Activated B cell treated with CpG ODN at 0.5 μM for 24 hours (primary cell): ENCODE data around the gene INCA1. TPM values are rescaled to one million over a fixed set of nuclear protein-coding genes. Genes with fewer than 3 reads are reported as not detected.
A peak's percentile ranks its signal among the peaks of the same experiment; 100 is the strongest.

Experiments used
- ATAC-seq: fragments of 200-7000 bp; cut with Tn5 transposase; one replicate; pipeline ENCODE4 v1.10.0; 2021; ENCODE audit warnings: low read depth, mild to moderate bottlenecking, moderate library complexity
- CTCF ChIA-PET: fragments of 350-600 bp; sonication (Branson Sonifier 250); formaldehyde crosslinking; loops from one replicate; lab custom pipeline; 2021; ENCODE audit warnings: antibody characterized with exemption; lab: Charles Lee
- POLR2A ChIA-PET: fragments of 350-600 bp; sonication (Branson Sonifier 250); formaldehyde crosslinking; loops from one replicate; lab custom pipeline; 2021; ENCODE audit warnings: antibody characterized with exemption; lab: Charles Lee
- DNase-seq: peaks from one replicate; pipeline ENCODE4 v3.0.0; 2022
- H3K27ac Mint-ChIP-seq: one replicate; pipeline ENCODE4 v1.8.0; 2020; ENCODE audit warnings: mixed read lengths
- H3K27me3 Mint-ChIP-seq: one replicate; pipeline ENCODE4 v1.8.0; 2021; ENCODE audit warnings: mixed read lengths
- H3K36me3 Mint-ChIP-seq: one replicate; pipeline ENCODE4 v1.8.0; 2021; ENCODE audit warnings: low read depth, mixed read lengths
- H3K4me1 Mint-ChIP-seq: one replicate; pipeline ENCODE4 v1.8.0; 2021; ENCODE audit warnings: mixed read lengths
- H3K4me3 Mint-ChIP-seq: one replicate; pipeline ENCODE4 v1.8.0; 2020; ENCODE audit warnings: mild to moderate bottlenecking, mixed read lengths
- H3K9me3 Mint-ChIP-seq: one replicate; pipeline ENCODE4 v1.8.0; 2020; ENCODE audit warnings: mixed read lengths
- intact Hi-C: fragments of 100-400 bp; cut with micrococcal nuclease; formaldehyde crosslinking; loops from one replicate; pipeline ENCODE4 v1.15.1; 2024
- total RNA-seq: library from RNA; stranded (reverse); gene quantifications from 2 replicates; pipeline ENCODE4 v1.2.3, GENCODE V29; 2022
- TF ChIP-seq, protein P1 (sequence below): fragments of 200-600 bp; IDR thresholded peaks from one replicate; pipeline ENCODE4 v1.8.0; 2022; ENCODE audit warnings: antibody characterized with exemption, mild to moderate bottlenecking

Gene INCA1
- total RNA-seq, 1 donor from 2014 or later: 0.44 TPM

DNA sequence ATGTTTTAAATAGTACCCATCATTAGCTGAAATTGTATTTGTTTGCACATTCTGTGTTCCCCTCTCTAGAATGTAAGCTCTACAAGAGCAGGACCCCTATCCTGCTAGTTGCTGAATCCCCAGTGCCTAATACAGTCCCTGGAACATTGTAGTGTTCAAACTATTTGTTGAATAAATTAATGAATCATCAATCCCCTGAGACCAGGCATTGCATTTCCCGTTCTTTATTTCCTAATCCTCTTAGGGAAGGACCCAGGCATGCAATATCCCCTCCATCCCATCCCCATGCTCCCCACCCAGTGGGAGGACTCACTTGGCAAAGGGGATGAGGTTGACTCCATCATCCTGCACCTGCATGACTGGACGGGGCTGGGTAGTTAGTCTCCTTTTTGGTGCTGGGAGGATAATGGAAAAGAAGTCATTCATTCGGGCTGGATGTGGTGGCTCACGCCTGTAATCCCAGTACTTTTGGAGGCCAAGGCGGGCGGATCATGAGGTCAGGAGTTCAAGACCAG, 3.2 kb downstream of the INCA1 start:
- Mint-ChIP-seq H3K4me1 (peaks cover 15% of the 10 kb centered on the region), H3K36me3 (peaks cover 3% of the 10 kb centered on the region), H3K27ac (no peak overlapping the region), H3K9me3 (no peaks in the 10 kb centered on the region), H3K27me3 (no peaks in the 10 kb centered on the region), H3K4me3 (no peak overlapping the region)
- TF ChIP-seq, protein P1, sequence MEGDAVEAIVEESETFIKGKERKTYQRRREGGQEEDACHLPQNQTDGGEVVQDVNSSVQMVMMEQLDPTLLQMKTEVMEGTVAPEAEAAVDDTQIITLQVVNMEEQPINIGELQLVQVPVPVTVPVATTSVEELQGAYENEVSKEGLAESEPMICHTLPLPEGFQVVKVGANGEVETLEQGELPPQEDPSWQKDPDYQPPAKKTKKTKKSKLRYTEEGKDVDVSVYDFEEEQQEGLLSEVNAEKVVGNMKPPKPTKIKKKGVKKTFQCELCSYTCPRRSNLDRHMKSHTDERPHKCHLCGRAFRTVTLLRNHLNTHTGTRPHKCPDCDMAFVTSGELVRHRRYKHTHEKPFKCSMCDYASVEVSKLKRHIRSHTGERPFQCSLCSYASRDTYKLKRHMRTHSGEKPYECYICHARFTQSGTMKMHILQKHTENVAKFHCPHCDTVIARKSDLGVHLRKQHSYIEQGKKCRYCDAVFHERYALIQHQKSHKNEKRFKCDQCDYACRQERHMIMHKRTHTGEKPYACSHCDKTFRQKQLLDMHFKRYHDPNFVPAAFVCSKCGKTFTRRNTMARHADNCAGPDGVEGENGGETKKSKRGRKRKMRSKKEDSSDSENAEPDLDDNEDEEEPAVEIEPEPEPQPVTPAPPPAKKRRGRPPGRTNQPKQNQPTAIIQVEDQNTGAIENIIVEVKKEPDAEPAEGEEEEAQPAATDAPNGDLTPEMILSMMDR: no peak
- POLR2A ChIA-PET: interaction anchor here (0.7 to 1.0 kb wide), 2 partner anchors 25 to 227 kb away, joined by 4 to 7 read pairs; no protein-coding TSS in a partner anchor
- ATAC-seq: no peak
- no peak for DNase-seq
- intact Hi-C loops: no loop called here
- CTCF ChIA-PET: no interaction called here

- ChIA-PET CTCF (interaction anchor here (0.9 to 2.7 kb wide), 9 partner anchors 9 to 85 kb away, joined by 3 to 22 read pairs (median 6); partner anchors contain the start of genes CHRNE, ENO3, INCA1 and KIF1C), POLR2A (interaction anchor here (0.6 to 4.7 kb wide), 17 partner anchors 10 to 294 kb away, joined by 3 to 61 read pairs (median 5); partner anchors contain the start of genes C17orf107, INCA1, KIF1C and PFN1)
- intact Hi-C loops: loop anchor here (1.0 to 5.0 kb wide), 8 partner anchors 9 to 204 kb away; partner anchors contain the start of genes INCA1, KIF1C, RNF167 and SLC25A11
- Mint-ChIP-seq H3K4me3 (peak overlapping the region; percentile 92), H3K27ac (peak overlapping the region; percentile 93), H3K27me3 (no peaks in the 10 kb centered on the region), H3K36me3 (peaks cover 10% of the 10 kb centered on the region), H3K4me1 (peaks cover 29% of the 10 kb centered on the region), H3K9me3 (no peaks in the 10 kb centered on the region)
- ATAC-seq (peak; percentile 66), DNase-seq (no peak)
- TF ChIP-seq, protein P1: no peak
Observed at GRCh38 chr17:4987767-4988567, 9.4 kb downstream of the INCA1 start.

DNA sequence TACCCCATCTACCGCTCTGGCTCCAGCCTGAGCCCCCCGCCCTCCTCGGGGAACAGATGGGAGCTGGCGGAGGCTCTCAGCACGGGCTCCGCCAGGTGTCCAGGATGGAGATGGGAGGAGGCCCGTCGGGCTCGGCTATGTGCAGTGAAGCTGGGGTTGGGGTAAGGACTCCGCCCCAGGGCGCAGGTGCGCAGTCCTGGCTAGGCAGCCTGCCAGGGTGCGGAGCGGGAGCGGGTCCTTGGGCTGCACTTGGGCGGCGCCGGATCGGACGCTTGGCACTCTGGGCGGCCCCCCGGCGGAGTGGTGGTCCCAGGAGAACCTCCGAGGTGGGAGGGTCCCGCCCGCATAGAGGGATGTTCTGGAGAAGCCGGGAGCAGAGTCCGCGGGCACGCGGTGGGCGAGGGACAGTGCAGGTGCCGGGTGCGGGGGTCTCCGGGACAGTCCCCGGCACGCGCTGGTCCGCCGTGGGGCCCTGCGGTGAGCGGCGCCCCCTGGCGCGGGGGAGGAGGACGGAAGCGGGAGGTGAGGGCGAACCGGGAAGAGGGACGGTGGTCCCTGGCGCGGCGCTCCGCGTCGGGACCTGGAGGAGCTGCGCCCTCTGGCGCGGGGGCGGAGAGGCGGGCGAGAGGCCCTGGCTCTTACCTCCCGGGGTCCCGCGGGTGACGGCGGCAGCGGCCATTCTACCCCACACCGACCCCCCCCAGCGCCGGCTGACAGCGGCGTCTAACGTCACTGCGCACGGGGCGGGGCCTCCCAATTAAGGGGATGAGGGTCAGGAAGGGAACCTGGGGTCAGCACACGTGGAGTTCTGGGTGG, 10.2 kb downstream of the INCA1 start, which contains the start of gene CAMTA2:
Gene CAMTA2, minus strand, starts transcription at position 725 of the 816 bp plus-strand sequence. CDS start 1,453 bp downstream, outside the sequence.
- ATAC-seq: peak; percentile 80
- Mint-ChIP-seq H3K4me3 (peak within 1 kb of the TSS; percentile 92), H3K27me3 (no peaks in the 10 kb centered on the region), H3K36me3 (peaks cover 15% of the 10 kb centered on the region), H3K4me1 (peaks cover 32% of the 10 kb centered on the region), H3K9me3 (no peaks in the 10 kb centered on the region), H3K27ac (peak within 1 kb of the TSS; percentile 93)
- intact Hi-C loops: loop anchor here (1.0 to 5.0 kb wide), 8 partner anchors 10 to 205 kb away; partner anchors contain the start of genes INCA1, KIF1C, RNF167 and SLC25A11
- TF ChIP-seq, protein P1: no peak
- CTCF ChIA-PET: interaction anchor here (0.9 to 2.7 kb wide), 11 partner anchors 10 to 84 kb away, joined by 3 to 22 read pairs (median 6); partner anchors contain the start of genes CHRNE, ENO3, INCA1 and KIF1C
- peak; percentile 88 for DNase-seq
- POLR2A ChIA-PET: interaction anchor here (0.5 to 4.7 kb wide), 16 partner anchors 8 to 213 kb away, joined by 3 to 61 read pairs (median 4); partner anchors contain the start of genes C17orf107, INCA1, KIF1C and PFN1

- ChIA-PET POLR2A (interaction anchor here (0.5 to 4.7 kb wide), 8 partner anchors 7 to 77 kb away, joined by 3 to 61 read pairs (median 6); partner anchors contain the start of genes INCA1, KIF1C, PFN1 and RNF167), CTCF (interaction anchor here (0.9 to 2.7 kb wide), 7 partner anchors 11 to 84 kb away, joined by 3 to 22 read pairs (median 6); partner anchors contain the start of genes CHRNE, PFN1, RNF167 and SLC25A11)
- ATAC-seq: no peak
- peaks cover 22% of the 10 kb centered on the region for H3K36me3 Mint-ChIP-seq
- intact Hi-C loops: loop anchor here (2.0 to 5.0 kb wide), 3 partner anchors 44 to 206 kb away; partner anchors contain the start of genes RNF167, SLC25A11 and ZNF594
- TF ChIP-seq, protein P1: no peak
- no peak for DNase-seq
- H3K9me3 Mint-ChIP-seq: no peaks in the 10 kb centered on the region
- peak overlapping the region; percentile 92 for H3K4me3 Mint-ChIP-seq
- peak overlapping the region; percentile 93 for H3K27ac Mint-ChIP-seq
- H3K27me3 Mint-ChIP-seq: no peaks in the 10 kb centered on the region
- H3K4me1 Mint-ChIP-seq: peaks cover 39% of the 10 kb centered on the region
Observed at GRCh38 chr17:4986403-4986802, 10.9 kb downstream of the INCA1 start.
